A673 (cell line): ENCODE measurements around the gene SCYGR4.

Experiments used
- CTCF ChIP-seq: fragments of 300-800, 200-600 bp; sonication (generic); conservative IDR thresholded peaks from 2 replicates; pipeline ENCODE4 v1.5.1; 2017; ENCODE audit warnings: low read depth, mild to moderate bottlenecking, antibody characterized with exemption, low read length, moderate library complexity, mixed read lengths
- EZH2 ChIP-seq: fragments of 200-600 bp; sonication (generic); IDR thresholded peaks from 2 replicates; pipeline ENCODE4 v1.6.1; 2017; ENCODE audit warnings: borderline replicate concordance, low read depth, mild to moderate bottlenecking, mixed read lengths, antibody characterized with exemption, low read length; ENCODE audit not compliant: poor library complexity, severe bottlenecking

GRCh38 chr2:227661025-227661649, 43.8 kb downstream of the SCYGR4 start:
- TF ChIP-seq CTCF (no peak), EZH2 (no peak)
